PC-9 (cell line): Measurements from ENCODE around the gene BMPR1B. TPM values are rescaled to one million over a fixed set of nuclear protein-coding genes. Genes with fewer than 3 reads are reported as not detected.

Experiments used
- BruUV-seq: library from RNA; stranded (reverse); fragments of 400-500 nt; replicated peaks from 2 replicates; lab custom pipeline; 2021; lab: Mats Ljungman, UMichigan
- CTCF ChIA-PET: fragments of 300-600 bp; sonication (Branson Sonifier 250); formaldehyde crosslinking; loops from one replicate; lab custom pipeline; 2022; ENCODE audit warnings: antibody characterized with exemption; lab: Charles Lee
- POLR2A ChIA-PET: fragments of 300-600 bp; sonication (Branson Sonifier 250); formaldehyde crosslinking; loops from one replicate; lab custom pipeline; 2022; ENCODE audit warnings: antibody characterized with exemption; ENCODE audit not compliant: unreplicated experiment; lab: Charles Lee
- DNase-seq, 2 experiments: peaks; one replicate each; pipeline versions ENCODE4 v3.0.0 to v3.0.0-alpha.2; 2015 to 2022; ENCODE audit warnings: mixed read lengths in 1 of 2
- H2AFZ ChIP-seq: fragments of 200-600 bp; sonication (generic); 2 replicates; pipeline ENCODE4 v1.8.1; 2017; ENCODE audit warnings: antibody characterized with exemption
- H3F3A ChIP-seq: fragments of 200-600 bp; sonication (generic); 2 replicates; pipeline ENCODE4 v1.8.1; 2017; ENCODE audit warnings: antibody characterized with exemption, mild to moderate bottlenecking, low read depth; ENCODE audit not compliant: insufficient read depth
- H3K27ac ChIP-seq: fragments of 200-600 bp; sonication (generic); 2 replicates; pipeline ENCODE4 v1.6.1; 2016; ENCODE audit warnings: mixed run types
- H3K27me3 ChIP-seq: fragments of 200-600 bp; sonication (generic); 2 replicates; pipeline ENCODE4 v1.6.1; 2016; ENCODE audit warnings: low read depth, mixed run types; ENCODE audit not compliant: insufficient read depth
- H3K36me3 ChIP-seq: fragments of 200-600 bp; sonication (generic); 2 replicates; pipeline ENCODE4 v1.6.1; 2016; ENCODE audit warnings: low read depth, mixed run types
- H3K4me1 ChIP-seq: fragments of 200-600 bp; sonication (generic); replicated peaks from 2 replicates; pipeline ENCODE4 v1.6.1; 2016; ENCODE audit warnings: mixed run types; ENCODE audit not compliant: insufficient read depth
- H3K4me2 ChIP-seq: fragments of 200-600 bp; sonication (generic); 2 replicates; pipeline ENCODE4 v1.6.1; 2017; ENCODE audit warnings: mixed run types
- H3K4me3 ChIP-seq: fragments of 200-600 bp; sonication (generic); 2 replicates; pipeline ENCODE4 v1.6.1; 2016; ENCODE audit warnings: mixed run types
- H3K79me2 ChIP-seq: fragments of 200-600 bp; sonication (generic); 2 replicates; pipeline ENCODE4 v1.6.1; 2017; ENCODE audit warnings: low read depth, mixed run types
- H3K9me2 ChIP-seq: fragments of 200-600 bp; sonication (generic); 2 replicates; pipeline ENCODE4 v1.8.1; 2017; ENCODE audit warnings: mild to moderate bottlenecking; ENCODE audit not compliant: insufficient read depth
- H3K9me3 ChIP-seq: fragments of 200-600 bp; sonication (generic); 2 replicates; pipeline ENCODE4 v1.8.1; 2016; ENCODE audit warnings: low read depth; ENCODE audit not compliant: insufficient read depth
- H4K20me1 ChIP-seq: fragments of 200-600 bp; sonication (generic); 2 replicates; pipeline ENCODE4 v1.8.1; 2017; ENCODE audit not compliant: insufficient read depth
- EZH2 ChIP-seq: fragments of 200-600 bp; sonication (generic); IDR thresholded peaks from 2 replicates; pipeline ENCODE4 v1.8.0; 2017; ENCODE audit warnings: antibody characterized with exemption, low read depth
- intact Hi-C: fragments of 100-400 bp; cut with micrococcal nuclease; formaldehyde crosslinking; loops from one replicate; pipeline ENCODE4 v1.10.0; 2022; ENCODE audit not compliant: unreplicated experiment
- total RNA-seq: library from RNA; stranded (reverse); gene quantifications from 2 replicates; pipeline ENCODE4 v1.2.3, GENCODE V29; 2021
- TF ChIP-seq, protein P1 (sequence below): fragments of 200-600 bp; sonication (generic); conservative IDR thresholded peaks from 2 replicates; pipeline ENCODE4 v1.6.1; 2017; ENCODE audit warnings: mixed run types, antibody characterized with exemption, mild to moderate bottlenecking, moderate library complexity

The BMPR1B gene
- total RNA-seq, 1 experiment from 2014 or later = 1.1 TPM

DNA sequence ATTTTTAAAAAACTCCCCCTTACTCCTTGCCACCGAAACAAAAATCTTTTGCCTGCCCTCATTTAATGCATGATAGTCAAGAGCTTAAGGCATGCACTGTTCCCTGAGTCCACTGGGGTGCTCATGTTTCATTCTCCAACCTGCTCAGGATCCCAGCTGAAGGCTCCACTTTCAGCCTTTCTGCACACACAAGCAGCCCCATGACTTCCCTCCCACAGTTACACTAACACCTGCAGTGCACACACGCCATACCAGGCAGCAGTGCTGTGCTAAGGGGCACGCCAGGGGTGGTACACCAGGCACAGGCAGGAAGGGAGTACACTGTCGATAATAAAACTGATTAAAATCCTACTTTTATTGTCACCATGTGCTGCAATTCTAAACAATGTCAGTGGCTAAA lies 385.2 kb downstream of the BMPR1B start:
- CTCF ChIA-PET = no interaction called here

DNA sequence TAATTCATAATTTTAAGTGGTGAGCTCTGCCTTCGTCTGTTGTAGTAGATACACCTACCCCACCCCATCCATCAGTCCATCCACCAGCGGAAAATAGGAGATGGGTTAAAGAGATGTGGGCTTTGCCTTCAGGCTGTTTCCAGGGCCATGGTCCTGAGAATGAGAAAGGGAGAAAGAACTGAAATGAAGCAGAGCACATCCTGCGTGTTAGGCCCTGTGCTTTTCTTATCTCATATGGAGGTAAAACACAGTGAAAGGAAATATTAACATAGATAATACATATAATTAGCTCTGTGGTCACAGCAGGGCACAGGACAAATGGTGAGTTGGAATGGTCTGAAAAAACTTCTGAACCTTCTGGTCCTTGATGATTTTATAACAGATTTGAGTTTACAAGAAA lies 393.5 kb downstream of the BMPR1B start:
- Histone ChIP-seq H3K4me2 (no peak overlapping the region), H3K36me3 (no peaks in the 10 kb centered on the region), H3K9me2 (no peaks in the 10 kb centered on the region), H3K9me3 (no peaks in the 10 kb centered on the region), H3K27me3 (no peaks in the 10 kb centered on the region), H3F3A (no peaks in the 10 kb centered on the region), H3K4me3 (no peak overlapping the region), H3K4me1 (no peaks in the 10 kb centered on the region), H3K79me2 (no peaks in the 10 kb centered on the region), H2AFZ (no peak overlapping the region), H4K20me1 (no peaks in the 10 kb centered on the region), H3K27ac (no peak overlapping the region)
- ChIA-PET CTCF (no interaction called here), POLR2A (no interaction called here)
- intact Hi-C loops = no loop called here
- TF ChIP-seq, protein P1, sequence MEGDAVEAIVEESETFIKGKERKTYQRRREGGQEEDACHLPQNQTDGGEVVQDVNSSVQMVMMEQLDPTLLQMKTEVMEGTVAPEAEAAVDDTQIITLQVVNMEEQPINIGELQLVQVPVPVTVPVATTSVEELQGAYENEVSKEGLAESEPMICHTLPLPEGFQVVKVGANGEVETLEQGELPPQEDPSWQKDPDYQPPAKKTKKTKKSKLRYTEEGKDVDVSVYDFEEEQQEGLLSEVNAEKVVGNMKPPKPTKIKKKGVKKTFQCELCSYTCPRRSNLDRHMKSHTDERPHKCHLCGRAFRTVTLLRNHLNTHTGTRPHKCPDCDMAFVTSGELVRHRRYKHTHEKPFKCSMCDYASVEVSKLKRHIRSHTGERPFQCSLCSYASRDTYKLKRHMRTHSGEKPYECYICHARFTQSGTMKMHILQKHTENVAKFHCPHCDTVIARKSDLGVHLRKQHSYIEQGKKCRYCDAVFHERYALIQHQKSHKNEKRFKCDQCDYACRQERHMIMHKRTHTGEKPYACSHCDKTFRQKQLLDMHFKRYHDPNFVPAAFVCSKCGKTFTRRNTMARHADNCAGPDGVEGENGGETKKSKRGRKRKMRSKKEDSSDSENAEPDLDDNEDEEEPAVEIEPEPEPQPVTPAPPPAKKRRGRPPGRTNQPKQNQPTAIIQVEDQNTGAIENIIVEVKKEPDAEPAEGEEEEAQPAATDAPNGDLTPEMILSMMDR = no peak
- TF ChIP-seq EZH2 = no peak
- DNase-seq = no peak
- no TSS peak for BruUV-seq

More for the DNA sequence above, 385.2 kb downstream of the BMPR1B start:
- H4K20me1 ChIP-seq = no peaks in the 10 kb centered on the region
- TF ChIP-seq, protein P1 = no peak
- TF ChIP-seq EZH2 = no peak
- no peaks in the 10 kb centered on the region for H3K4me1 ChIP-seq
- no peaks in the 10 kb centered on the region for H3K79me2 ChIP-seq
- no peak overlapping the region for H3K27ac ChIP-seq
- no peaks in the 10 kb centered on the region for H3K9me2 ChIP-seq
- no TSS peak for BruUV-seq
- no peaks in the 10 kb centered on the region for H3K36me3 ChIP-seq
- no peaks in the 10 kb centered on the region for H3K9me3 ChIP-seq
- no peak for DNase-seq
- no peaks in the 10 kb centered on the region for H3F3A ChIP-seq
- intact Hi-C loops = no loop called here
- POLR2A ChIA-PET = no interaction called here
- no peak overlapping the region for H3K4me2 ChIP-seq
- H2AFZ ChIP-seq = no peak overlapping the region
- H3K27me3 ChIP-seq = no peaks in the 10 kb centered on the region
- no peak overlapping the region for H3K4me3 ChIP-seq

DNA sequence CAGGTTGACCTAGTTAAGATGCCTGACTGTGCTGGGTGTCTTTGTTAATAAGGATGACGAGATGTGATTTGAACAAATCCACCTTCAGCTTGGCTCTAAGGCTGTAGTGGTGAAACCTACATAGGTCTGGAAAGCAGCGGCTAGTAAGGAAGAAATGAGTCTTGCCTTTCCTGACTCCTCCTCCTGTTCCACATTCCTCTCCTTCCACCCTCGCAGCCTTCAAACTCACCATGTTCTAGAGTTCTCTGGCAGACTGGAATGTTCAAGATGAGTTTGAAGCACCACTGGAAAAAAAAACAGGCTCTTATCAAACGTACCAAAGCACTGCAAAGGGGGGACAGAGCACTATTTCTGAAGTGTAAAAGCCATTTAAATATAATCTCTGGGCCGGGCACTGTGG lies 395.4 kb downstream of the BMPR1B start:
- H3K27me3 ChIP-seq = no peaks in the 10 kb centered on the region
- no peak overlapping the region for H3K27ac ChIP-seq
- DNase-seq = no peak
- no peaks in the 10 kb centered on the region for H3K9me3 ChIP-seq
- H3K9me2 ChIP-seq = no peaks in the 10 kb centered on the region
- BruUV-seq = no TSS peak
- H3K4me3 ChIP-seq = no peak overlapping the region
- CTCF ChIA-PET = no interaction called here
- H3K36me3 ChIP-seq = no peaks in the 10 kb centered on the region
- H3K4me2 ChIP-seq = no peak overlapping the region
- H3K79me2 ChIP-seq = no peaks in the 10 kb centered on the region
- intact Hi-C loops = no loop called here
- H2AFZ ChIP-seq = no peak overlapping the region
- no peaks in the 10 kb centered on the region for H4K20me1 ChIP-seq
- H3F3A ChIP-seq = no peaks in the 10 kb centered on the region
- H3K4me1 ChIP-seq = no peaks in the 10 kb centered on the region
- no peak for TF ChIP-seq EZH2
- TF ChIP-seq, protein P1 = no peak
- POLR2A ChIA-PET = no interaction called here
